Endothelial cell of umbilical vein (primary cell): ENCODE results near the gene SCYGR6.
"Not testable (repeated sequence)": the region's sequence is repeated elsewhere in the genome, so short reads cannot be mapped to it uniquely, and the experiment has no call there.

Source experiments
- EZH2 ChIP-seq: IDR thresholded peaks from 2 replicates; pipeline ENCODE4 v1.6.1; 2012; ENCODE audit warnings: borderline replicate concordance, low read depth, mild to moderate bottlenecking, moderate library complexity, low read length, inconsistent platforms; ENCODE audit not compliant: severe bottlenecking
- FOS ChIP-seq: IDR thresholded peaks from 2 replicates; pipeline ENCODE4 v1.6.1; 2011; ENCODE audit warnings: mild to moderate bottlenecking, low read length, moderate library complexity, borderline replicate concordance; ENCODE audit not compliant: insufficient read depth
- GATA2 ChIP-seq: IDR thresholded peaks from 2 replicates; pipeline ENCODE4 v1.7.0; 2011; ENCODE audit warnings: low read depth, mild to moderate bottlenecking, moderate library complexity, mixed read lengths, low read length; ENCODE audit not compliant: insufficient read length, insufficient read depth
- JUN ChIP-seq: IDR thresholded peaks from 2 replicates; pipeline ENCODE4 v1.6.1; 2011; ENCODE audit warnings: borderline replicate concordance, low read depth; ENCODE audit not compliant: insufficient read length, insufficient read depth
- MYC ChIP-seq: IDR thresholded peaks from one replicate; pipeline ENCODE4 v1.6.1; 2011; ENCODE audit warnings: mild to moderate bottlenecking, low read depth, low read length
- POLR2A ChIP-seq: IDR thresholded peaks from 2 replicates; pipeline ENCODE4 v1.6.1; 2012; ENCODE audit warnings: low read depth, mild to moderate bottlenecking, control low read depth, low read length
- POLR2AphosphoS5 ChIP-seq: IDR thresholded peaks from 2 replicates; pipeline ENCODE4 v1.6.1; 2012; ENCODE audit warnings: low read depth, mild to moderate bottlenecking, control low read depth, low read length, moderate library complexity; ENCODE audit not compliant: insufficient read depth
- TF ChIP-seq, protein P1 (sequence below), 2 donors: IDR thresholded peaks; 1 replicate in 1 of 2; 2 replicates in 1 of 2; pipeline ENCODE4 v1.5.1; 2011; ENCODE audit warnings: low read length in 2 of 2, mild to moderate bottlenecking in 2 of 2, moderate library complexity in 2 of 2, control low read depth in 1 of 2, inconsistent platforms in 1 of 2, low read depth in 1 of 2; ENCODE audit not compliant: insufficient read depth in 1 of 2; ENCODE audit errors: extremely low read depth in 1 of 2
- TF ChIP-seq, protein P2 (sequence below): IDR thresholded peaks from 2 replicates; pipeline ENCODE4 v1.6.1; 2011; ENCODE audit not compliant: insufficient read depth, insufficient read length

DNA sequence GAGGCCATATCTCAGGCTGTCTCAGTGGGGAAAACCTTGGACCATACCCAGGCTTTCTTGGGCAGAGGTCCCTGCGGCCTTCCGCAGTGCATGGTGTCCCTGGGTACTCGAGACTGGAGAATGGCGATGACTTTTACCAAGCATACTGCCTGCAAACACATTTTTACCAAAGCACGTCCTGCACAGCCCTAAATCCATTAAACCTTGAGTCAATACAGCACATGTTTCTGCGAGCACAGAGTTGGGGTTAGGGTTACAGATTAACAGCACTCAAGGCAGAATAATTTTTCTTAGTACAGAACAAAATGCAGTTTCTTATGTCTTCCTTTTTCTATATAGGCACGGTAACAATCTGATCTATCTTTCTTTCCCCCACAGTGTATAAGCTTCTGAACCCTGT, 1.7 kb downstream of the SCYGR6 start:
- TF ChIP-seq, protein P1, sequence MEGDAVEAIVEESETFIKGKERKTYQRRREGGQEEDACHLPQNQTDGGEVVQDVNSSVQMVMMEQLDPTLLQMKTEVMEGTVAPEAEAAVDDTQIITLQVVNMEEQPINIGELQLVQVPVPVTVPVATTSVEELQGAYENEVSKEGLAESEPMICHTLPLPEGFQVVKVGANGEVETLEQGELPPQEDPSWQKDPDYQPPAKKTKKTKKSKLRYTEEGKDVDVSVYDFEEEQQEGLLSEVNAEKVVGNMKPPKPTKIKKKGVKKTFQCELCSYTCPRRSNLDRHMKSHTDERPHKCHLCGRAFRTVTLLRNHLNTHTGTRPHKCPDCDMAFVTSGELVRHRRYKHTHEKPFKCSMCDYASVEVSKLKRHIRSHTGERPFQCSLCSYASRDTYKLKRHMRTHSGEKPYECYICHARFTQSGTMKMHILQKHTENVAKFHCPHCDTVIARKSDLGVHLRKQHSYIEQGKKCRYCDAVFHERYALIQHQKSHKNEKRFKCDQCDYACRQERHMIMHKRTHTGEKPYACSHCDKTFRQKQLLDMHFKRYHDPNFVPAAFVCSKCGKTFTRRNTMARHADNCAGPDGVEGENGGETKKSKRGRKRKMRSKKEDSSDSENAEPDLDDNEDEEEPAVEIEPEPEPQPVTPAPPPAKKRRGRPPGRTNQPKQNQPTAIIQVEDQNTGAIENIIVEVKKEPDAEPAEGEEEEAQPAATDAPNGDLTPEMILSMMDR (IDR thresholded peaks at IDR 0.05; ENCODE audit: extremely low read depth in 1 of 2, insufficient read depth in 1 of 2, low read depth in 1 of 2, low read length in 2 of 2), result not testable (repeated sequence)
- TF ChIP-seq FOS, JUN, POLR2A, EZH2, GATA2, POLR2AphosphoS5, MYC: not testable (repeated sequence)
- TF ChIP-seq, protein P2, sequence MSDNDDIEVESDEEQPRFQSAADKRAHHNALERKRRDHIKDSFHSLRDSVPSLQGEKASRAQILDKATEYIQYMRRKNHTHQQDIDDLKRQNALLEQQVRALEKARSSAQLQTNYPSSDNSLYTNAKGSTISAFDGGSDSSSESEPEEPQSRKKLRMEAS, result not testable (repeated sequence)
